Skeletal muscle tissue (tissue), 5 donors: ENCODE data around the gene RPRD1B. TPM values are rescaled to one million over a fixed set of nuclear protein-coding genes. Genes with fewer than 3 reads are reported as not detected.

Experiments
- H3K27ac ChIP-seq: one replicate; pipeline ENCODE4 v1.7.0; 2013; ENCODE audit warnings: mild to moderate bottlenecking, low read depth, low read length, inconsistent platforms
- H3K27me3 ChIP-seq, 3 donors: one replicate each; pipeline ENCODE4 v1.7.0; 2013; ENCODE audit warnings: low read length in 3 of 3; ENCODE audit not compliant: control insufficient read depth in 3 of 3, insufficient read depth in 3 of 3
- H3K36me3 ChIP-seq, 3 donors: one replicate each; pipeline ENCODE4 v1.7.0; 2013; ENCODE audit warnings: low read length in 3 of 3; ENCODE audit not compliant: control insufficient read depth in 3 of 3, insufficient read depth in 3 of 3
- H3K4me1 ChIP-seq, 3 donors: one replicate each; pipeline ENCODE4 v1.7.0; 2013; ENCODE audit warnings: low read length in 3 of 3, mild to moderate bottlenecking in 3 of 3; ENCODE audit not compliant: control insufficient read depth in 3 of 3, insufficient read depth in 3 of 3
- H3K4me3 ChIP-seq, 3 donors: one replicate each; pipeline ENCODE4 v1.7.0; 2013; ENCODE audit warnings: low read length in 3 of 3
- H3K9ac ChIP-seq, 3 donors: one replicate each; pipeline ENCODE4 v1.7.0; 2013; ENCODE audit warnings: low read length in 3 of 3, mild to moderate bottlenecking in 3 of 3, moderate library complexity in 2 of 3, low read depth in 1 of 3
- H3K9me3 ChIP-seq, 3 donors: one replicate each; pipeline ENCODE4 v1.7.0; 2013; ENCODE audit warnings: low read length in 3 of 3; ENCODE audit not compliant: control insufficient read depth in 3 of 3
- small RNA-seq: library from RNA; depleted of rRNA; stranded (forward); fragments of <200 nt; gene quantifications from one replicate; pipeline ENCODE3, GENCODE V24; 2014
- total RNA-seq: library from RNA; depleted of rRNA; stranded (reverse); fragments of >200 nt; gene quantifications from one replicate; pipeline ENCODE4 v1.2.3, GENCODE V29; 2014
- donor health status: Osteomylitis.

RPRD1B gene
- total RNA-seq, 1 donor from 2014 or later, result 35.5 TPM

DNA sequence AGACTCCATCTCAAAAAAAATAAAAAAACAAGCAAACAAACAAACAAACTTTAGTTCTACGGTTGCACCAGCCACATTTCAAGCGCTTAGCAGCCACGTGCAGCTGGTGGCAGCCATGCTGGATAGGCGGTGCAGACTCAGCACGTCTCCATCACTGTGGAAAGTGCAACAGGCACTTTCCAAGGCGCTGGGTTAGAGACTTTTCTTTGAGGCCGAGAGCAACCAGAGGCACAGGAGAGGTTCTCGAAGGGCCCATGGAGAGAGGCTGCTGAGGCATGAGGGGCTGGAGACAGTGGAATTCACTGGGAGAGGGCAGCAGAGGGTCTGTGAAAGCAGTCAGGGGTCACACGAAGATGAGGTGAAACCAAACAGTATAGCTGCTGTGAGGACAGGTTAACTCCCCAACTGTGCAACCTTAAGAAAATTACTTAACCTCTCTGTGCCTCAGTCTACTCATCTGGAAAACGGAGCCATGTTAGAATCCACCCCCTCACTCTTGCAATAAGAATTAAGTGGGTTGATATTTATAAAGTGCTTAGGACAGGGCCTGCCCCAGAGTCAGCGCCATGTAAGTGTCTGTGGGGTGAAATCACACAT, 104.0 kb downstream of the RPRD1B start:
- H3K27ac ChIP-seq, result no peak overlapping the region
- H3K9ac ChIP-seq, result no peak overlapping the region
- H3K4me1 ChIP-seq, result peaks cover 14 to 17% (median 15%) of the 10 kb centered on the region in 3 donors
- no peaks in the 10 kb centered on the region for H3K27me3 ChIP-seq
- H3K9me3 ChIP-seq, result no peaks in the 10 kb centered on the region
- no peak overlapping the region for H3K4me3 ChIP-seq
- peaks cover 0 to 71% (median 28%) of the 10 kb centered on the region in 3 donors for H3K36me3 ChIP-seq

DNA sequence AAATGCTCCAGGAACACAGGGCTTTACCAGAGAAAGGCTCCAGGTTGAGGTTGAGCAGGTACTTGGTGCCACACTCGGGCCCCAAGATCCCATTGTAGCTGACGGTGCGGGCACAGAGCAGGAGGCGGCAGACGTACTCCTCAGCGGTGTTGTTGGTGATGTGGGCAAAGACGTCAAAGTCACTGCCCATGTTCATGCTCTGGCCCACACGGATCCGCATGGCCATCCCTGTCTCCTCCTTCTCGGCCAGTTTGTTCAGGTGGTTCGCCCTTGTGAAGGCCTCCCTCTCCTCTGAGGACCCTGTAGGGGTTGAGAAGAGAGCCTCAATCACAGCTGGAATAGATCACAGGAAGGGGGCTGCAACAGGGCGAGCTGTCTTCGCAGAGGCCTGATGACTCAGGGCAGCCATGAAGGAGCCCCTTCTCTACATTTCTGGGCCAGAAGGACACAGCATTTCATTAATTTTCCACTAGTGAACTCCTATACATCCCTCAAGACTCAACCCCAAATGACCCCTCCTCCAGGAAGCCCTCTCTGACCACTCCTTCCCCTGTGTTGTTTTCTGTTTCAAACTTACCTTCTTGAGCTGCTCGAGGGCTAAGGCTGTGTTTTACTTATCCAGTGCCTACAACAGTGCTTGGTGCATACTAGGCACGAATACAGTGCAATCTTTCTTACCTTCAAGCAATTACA, 104.7 kb downstream of the RPRD1B start:
- H3K36me3 ChIP-seq, result peaks cover 0 to 64% (median 29%) of the 10 kb centered on the region in 3 donors
- H3K4me3 ChIP-seq, result no peak overlapping the region
- H3K9me3 ChIP-seq, result no peaks in the 10 kb centered on the region
- peaks cover 15 to 17% (median 15%) of the 10 kb centered on the region in 3 donors for H3K4me1 ChIP-seq
- H3K27ac ChIP-seq, result no peak overlapping the region
- no peaks in the 10 kb centered on the region for H3K27me3 ChIP-seq
- H3K9ac ChIP-seq, result no peak overlapping the region

DNA sequence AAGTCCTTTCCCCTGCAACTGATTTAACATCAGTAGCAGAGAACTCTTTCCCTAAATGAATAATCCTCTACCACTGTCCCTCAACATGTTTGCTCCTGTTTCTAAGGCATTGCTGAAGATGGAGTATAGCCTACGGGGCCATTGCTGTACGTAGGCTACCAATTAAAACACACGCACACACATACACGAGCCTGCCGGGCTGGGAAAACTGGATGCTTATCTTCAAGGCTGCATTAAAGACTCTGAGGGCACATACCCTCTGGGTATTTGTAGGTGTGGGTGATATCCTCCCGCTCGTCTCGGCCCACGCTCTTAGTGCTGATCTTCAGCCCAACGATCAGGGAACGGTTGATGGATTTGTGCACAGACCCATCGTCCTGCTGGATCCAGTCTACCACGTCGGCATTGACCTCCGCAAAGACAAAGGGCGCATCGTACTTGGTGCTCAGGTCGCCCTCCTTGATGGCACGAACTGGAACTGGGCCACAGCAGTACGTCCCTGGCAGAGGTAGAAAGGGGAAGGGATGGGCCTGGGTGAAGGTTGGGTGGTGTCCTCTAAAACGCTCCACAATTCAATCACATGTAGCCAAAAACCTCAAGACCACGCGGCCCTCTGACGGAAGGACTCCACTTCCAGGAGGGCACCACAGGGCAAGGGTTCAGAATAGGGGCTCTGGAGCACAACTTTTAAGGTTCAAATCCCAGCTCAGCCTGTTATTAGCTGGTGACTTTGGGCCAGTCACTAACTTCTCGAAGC, 105.8 kb downstream of the RPRD1B start:
- Histone ChIP-seq H3K27ac (no peak overlapping the region), H3K4me1 (peaks cover 16 to 21% (median 17%) of the 10 kb centered on the region in 3 donors), H3K9ac (no peak overlapping the region), H3K36me3 (peaks cover 0 to 63% (median 29%) of the 10 kb centered on the region in 3 donors), H3K27me3 (no peaks in the 10 kb centered on the region), H3K9me3 (no peaks in the 10 kb centered on the region), H3K4me3 (no peak overlapping the region)

DNA sequence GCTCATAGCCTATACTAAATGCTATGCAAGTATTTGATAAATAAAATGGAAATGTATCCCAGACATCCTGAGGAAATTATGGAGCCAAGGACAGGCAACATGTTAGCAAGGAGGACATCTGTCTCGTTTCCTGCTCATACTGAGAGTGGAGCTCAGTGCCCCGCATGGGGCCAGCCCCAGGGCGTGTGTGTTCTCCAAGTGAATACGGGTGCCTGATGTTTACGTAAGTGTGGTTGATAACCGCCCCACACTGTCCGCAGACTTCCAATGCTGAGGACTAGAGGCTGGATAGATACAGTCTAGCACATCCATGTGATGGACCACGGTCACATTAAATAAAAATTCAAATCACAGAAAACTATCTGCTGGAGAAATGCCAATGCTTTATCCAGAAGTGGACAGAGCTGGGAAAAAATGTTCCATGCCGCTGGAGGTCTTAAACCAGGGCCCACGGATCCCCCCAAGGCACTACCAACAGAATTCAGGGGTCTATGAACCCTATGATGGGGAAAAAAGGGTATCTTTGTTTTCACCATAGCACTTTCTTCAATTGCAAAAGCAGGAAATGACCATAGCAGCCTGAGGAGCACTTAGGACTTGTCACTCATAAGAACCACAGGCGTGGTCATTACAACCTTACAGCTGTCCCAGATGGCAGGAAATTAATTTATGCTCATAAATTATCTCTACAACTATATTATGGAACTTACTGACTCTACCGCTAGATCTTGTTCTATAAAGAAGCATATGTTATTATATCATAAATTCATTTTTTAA, 106.6 kb downstream of the RPRD1B start:
- H3K36me3 ChIP-seq, result peaks cover 0 to 63% (median 27%) of the 10 kb centered on the region in 3 donors
- peaks cover 15 to 20% (median 18%) of the 10 kb centered on the region in 3 donors for H3K4me1 ChIP-seq
- no peak overlapping the region for H3K4me3 ChIP-seq
- no peak overlapping the region for H3K9ac ChIP-seq
- no peak overlapping the region for H3K27ac ChIP-seq
- H3K9me3 ChIP-seq, result no peaks in the 10 kb centered on the region
- no peaks in the 10 kb centered on the region for H3K27me3 ChIP-seq

DNA sequence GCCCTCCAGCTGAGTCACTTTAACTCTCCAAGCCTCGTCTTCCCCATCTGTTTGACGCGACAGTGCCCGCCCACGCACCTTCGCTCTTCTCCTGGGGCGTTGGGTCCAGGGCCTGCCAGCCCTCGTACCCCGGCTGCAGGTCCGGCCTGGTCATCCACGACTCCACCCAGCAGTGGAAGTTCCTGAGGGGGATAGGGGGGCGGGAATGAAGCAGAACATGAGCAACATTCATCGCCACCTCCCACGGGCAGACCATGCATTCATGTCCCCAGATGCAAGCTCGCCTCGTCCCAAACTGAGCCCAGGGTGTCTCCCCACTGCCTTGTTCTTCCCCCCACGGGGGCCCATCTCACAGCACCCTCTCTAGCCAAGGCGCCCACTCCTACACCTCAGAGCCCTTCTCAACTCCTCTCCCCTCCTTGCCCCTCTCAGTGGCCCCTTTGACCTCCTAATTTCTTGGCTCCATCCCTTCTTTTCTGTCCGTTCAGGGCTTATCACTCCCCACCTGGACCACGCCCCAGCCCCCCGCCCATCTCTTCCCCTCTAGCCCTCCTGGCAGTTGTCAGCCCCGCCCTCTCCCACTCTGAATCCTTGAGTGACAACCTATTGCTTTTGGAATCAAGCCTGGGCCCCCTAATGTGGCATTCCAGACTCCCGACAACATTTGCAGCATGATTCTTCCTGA, 107.8 kb downstream of the RPRD1B start:
- peaks cover 1 to 53% (median 24%) of the 10 kb centered on the region in 3 donors for H3K36me3 ChIP-seq
- no peak overlapping the region for H3K4me3 ChIP-seq
- no peak overlapping the region for H3K9ac ChIP-seq
- no peaks in the 10 kb centered on the region for H3K27me3 ChIP-seq
- H3K4me1 ChIP-seq, result peaks cover 15 to 18% (median 15%) of the 10 kb centered on the region in 3 donors
- no peak overlapping the region for H3K27ac ChIP-seq
- H3K9me3 ChIP-seq, result no peaks in the 10 kb centered on the region

Small RNA genes lying within 50 kb of the gene (small RNA-seq; reads per million reads assigned to genes)
- gene RN7SL237P, result not detected

Other genes with a start within 250 kb of the RPRD1B start
- not detected for gene VSTM2L, start 130.6 kb upstream of the RPRD1B start, total RNA-seq
- gene TTI1, start 290 bp upstream of the RPRD1B start, total RNA-seq, result 22.4 TPM
- 7.3 TPM for gene TGM2, start 131.5 kb downstream of the RPRD1B start, total RNA-seq
- gene KIAA1755, start 227.0 kb downstream of the RPRD1B start, total RNA-seq, result 3.7 TPM